Body of pancreas (tissue), 4 donors: ENCODE measurements around the gene HEATR5B.

Source experiments
- CTCF ChIP-seq, 7 experiments: fragments of 450-650 bp in 4 of 7; fragments of 200-600 bp in 3 of 7; sonication (generic) in 3 of 7; IDR thresholded peaks; one replicate each; pipeline ENCODE4 v1.5.1; 2016 to 2019; ENCODE audit warnings: antibody characterized with exemption in 7 of 7
- POLR2A ChIP-seq, 3 donors: fragments of 450-650 bp; IDR thresholded peaks; one replicate each; pipeline ENCODE4 v1.6.1; 2016; ENCODE audit warnings: antibody characterized with exemption in 3 of 3, mild to moderate bottlenecking in 2 of 3

GRCh38 chr2:37020887-37021796, 63.0 kb downstream of the HEATR5B start:
- no peak for TF ChIP-seq POLR2A (IDR thresholded peaks at IDR 0.05)
- TF ChIP-seq CTCF (IDR thresholded peaks at IDR 0.05): no peak
